Measurements from ENCODE around the gene OAS3.
"Not testable (repeated sequence)": the region's sequence is repeated elsewhere in the genome, so short reads cannot be mapped to it uniquely, and the experiment has no call there.

The OAS3 gene

DNA sequence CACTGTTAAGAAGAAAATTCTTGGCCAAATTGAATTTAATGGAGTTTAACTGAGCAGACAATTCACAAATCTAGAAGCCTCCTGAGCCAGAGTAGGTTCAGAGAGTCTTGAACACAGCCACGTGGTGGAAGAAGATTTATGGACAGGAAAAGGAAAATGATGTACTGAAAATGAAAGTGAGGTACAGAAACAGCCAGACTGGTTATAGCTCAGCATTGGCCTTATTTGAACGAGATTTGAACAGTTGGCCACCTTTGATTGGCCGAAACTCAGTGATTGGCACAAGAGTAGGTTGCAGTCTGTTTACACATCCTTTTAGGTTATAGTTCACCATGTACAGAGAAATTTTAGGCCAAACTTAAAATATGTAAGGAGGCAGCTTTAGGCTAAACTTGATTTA lies 50.0 kb downstream of the OAS3 start:
- no peak for DNase-seq

DNA sequence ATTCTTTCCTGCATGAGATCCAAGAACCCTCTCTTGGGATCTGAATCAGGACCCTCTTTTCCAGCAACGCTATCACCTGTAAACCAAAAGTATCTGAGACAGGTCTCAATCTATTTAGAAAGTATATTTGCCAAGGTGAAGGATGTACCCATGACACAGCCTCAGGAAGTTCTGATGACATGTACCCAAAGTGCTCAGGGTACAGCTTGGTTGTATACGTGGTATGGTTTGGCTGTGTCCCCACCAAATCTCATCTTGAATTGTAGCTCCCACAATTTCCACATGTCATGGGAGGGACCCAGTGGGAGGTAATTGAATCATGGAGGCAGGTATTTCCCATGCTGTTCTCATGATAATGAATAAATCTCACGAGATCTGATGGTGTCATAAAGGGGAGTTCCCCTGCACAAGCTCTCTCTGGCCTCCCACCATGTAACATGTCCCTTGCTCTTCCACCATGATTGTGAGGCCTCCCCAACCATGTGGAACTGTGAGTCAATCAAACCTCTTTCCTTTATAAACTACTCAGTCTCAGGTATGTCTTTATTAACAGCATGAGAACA lies 50.6 kb downstream of the OAS3 start:
- DNase-seq: not testable (repeated sequence)

DNA sequence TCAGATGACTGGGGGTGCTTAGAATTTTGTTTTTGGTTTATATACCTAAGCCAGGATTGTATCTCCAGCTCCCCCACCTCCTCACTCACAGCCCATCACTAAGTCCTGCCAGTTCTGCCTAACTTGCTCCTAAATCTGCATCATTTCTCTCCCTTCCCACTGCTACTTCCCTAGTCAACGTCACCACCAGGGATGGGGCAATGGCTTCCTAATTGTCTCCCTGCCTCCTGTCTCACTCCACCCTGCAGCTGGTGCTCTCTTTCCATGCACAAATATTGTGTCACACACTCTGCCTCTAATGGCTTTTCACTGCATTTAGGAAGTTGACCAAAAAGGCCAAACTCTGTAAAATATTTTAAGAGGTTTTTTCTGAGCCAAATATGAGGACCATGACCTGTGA lies 51.5 kb downstream of the OAS3 start:
- DNase-seq: no peak

DNA sequence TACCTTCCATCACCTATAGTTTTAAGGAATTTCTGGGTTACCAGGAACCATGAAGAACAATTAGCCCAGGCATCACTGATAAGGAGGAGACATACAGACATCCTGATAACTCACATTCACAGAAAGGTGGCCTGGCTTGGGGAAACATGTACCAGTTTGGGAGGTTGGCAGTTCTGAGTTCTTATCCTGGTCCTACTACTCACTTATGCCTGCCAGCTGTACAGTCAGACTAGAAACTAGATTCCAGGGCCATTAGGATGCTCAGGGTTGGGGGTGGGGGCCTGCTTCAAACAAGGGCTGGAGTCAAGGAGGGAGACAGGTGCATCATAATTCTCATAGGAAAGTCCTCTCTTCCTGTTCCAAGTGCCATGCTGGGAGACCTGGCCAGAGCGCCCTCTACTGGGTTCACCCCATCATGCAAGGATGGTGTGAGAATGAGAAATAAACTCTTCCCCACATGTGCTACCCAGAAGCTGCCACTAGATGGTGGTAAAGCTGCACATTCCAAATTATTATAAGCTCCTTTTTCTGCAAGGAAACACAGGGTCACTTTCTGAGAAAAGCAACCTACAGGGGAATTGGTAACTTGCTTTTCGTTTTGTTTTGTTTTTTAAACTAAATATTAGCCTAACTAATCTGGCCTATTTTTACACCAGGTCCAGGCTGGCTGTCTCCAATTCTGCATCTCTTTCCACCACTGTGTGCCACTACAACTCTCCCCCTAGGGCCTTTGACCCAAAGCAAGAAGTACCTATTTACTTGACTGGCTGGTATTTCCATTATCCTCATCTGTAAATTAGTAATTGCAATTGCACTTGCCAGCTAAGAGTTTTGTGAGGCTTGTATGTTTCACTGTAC lies 54.5 kb downstream of the OAS3 start:
- DNase-seq: peak; percentile 74

DNA sequence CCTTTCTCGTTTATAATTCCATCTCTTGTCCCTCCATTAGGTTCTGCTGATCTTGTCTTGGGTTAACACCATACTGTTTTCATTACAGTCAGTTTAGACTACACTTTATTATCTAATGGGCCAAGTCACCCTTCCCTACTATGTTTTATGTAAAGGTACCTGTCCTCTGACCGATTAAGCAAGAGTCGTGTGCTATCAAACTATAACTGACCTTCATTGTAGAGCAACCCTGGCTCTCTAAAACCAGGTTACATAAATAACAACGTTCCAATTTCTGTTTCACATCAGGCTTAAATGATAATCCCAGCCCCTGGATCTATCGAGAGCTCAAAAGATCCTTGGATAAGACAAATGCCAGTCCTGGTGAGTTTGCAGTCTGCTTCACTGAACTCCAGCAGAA lies 56.7 kb downstream of the OAS3 start:
- no peak for DNase-seq

DNA sequence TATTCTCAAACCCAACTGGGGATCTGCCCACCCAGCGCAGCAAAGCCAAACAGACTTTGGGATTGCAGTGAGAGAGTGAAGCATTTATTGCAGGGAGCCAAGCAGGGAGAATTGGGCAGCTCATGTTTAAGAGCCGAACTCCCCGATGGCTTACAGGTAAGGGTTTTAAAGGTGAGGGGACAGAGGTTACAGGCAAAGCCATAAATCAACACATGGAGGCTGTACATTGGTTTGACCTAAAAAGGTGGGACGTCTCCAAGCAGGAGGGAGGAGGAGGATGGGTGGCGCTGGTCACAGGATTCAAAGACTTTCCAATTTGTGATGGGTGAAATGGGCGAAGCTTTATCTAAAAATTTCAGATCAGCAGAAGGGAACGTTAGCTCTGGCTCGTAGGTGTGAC lies 58.2 kb downstream of the OAS3 start:
- DNase-seq: no peak

DNA sequence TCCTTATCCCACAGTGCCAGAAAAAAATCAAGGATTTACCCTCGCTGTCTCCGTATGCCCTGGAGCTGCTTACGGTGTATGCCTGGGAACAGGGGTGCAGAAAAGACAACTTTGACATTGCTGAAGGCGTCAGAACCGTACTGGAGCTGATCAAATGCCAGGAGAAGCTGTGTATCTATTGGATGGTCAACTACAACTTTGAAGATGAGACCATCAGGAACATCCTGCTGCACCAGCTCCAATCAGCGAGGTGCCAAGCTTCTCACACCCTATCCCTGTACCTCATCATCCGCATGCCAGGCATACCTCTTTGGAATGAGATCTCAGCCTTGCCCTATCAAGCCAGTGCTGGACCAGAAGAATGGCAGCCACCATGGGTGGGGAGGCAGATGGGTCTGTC lies 59.2 kb downstream of the OAS3 start:
- no peak for DNase-seq

DNA sequence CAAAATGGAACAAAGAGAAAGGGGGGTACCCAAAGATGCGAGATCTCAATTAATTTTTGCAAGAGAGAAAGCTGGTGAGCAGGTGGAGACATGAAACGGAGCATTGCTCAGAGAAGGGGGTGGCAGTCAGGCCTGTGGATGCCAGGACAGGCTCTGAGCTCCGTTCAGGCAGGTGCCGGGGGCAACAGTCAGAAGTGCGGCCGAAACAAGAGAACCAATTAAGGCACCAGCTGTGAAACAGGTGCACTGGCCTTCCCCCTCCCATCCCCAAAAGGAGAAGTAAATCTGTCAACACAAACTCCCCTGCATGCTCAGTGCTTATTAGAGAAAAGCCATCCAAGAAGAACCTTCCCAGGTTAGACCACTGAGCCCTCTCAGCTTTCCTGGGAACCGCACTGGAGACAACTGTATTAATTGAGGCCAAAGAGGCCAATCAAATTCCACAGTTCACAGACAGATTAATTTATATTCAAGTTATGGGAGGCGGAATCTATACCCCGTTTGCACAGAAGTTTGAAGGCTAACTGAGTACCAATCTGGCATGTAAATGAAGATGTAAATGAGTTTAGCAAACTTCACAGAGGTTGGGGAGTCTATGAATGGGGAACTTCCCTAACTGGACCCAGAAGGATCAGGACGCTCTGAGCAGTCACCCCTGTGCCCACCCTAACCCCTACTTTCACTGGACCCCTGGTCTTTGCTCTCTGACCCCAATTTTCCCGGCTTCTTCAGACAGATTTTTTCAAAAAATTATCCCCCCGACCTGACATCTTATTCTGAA lies 60.9 kb downstream of the OAS3 start:
- DNase-seq: peak; percentile 83

DNA sequence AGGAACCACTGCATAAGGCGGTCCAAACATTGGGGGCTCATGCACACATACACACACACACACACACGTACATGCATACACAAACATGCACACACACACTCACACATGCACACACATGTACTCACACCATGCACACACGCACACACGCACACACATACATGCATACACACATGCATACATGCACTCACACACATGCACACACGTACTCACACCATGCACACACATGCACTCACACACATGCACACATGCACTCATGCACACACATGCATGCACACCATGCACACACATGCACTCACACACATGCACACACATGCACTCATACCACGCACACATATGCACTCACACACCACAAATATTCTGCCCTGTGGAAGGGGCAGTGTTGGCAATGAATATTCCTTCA lies 62.2 kb downstream of the OAS3 start:
- DNase-seq: no peak

DNA sequence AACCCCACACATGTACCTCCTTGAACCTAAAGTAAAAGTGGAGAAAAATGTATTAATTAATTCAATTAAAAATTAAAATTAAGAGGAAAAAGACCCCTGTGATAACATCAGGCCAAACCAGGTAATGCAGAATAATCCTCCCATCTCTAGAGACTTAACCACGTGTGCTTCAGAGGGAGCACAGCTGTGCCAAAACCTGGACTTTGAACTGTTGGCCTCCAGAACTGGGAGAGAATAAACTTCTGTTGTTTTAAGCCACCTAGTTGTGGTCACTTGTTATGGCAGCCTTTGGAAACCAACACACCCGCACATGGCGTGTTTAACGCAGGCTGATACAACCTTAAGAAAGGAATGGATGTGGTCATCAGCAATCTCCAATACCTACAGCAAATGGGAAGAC lies 63.9 kb downstream of the OAS3 start:
- DNase-seq: peak; percentile 24

DNA sequence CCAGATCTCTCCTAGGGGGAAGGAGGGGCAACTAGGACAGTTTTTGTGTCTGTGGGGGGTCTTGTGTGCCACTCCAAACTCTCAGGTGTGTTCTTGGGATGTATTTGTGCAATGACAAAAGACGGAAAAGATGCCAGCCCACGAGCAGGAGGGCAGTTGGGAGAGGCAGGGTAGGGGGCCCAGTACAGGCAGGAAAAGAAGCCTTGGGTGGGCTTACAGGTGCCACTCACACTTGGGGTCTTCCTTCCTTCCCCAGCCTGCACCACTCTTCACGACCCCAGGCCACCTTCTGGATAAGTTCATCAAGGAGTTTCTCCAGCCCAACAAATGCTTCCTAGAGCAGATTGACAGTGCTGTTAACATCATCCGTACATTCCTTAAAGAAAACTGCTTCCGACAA lies 64.4 kb downstream of the OAS3 start:
- no peak for DNase-seq

DNA sequence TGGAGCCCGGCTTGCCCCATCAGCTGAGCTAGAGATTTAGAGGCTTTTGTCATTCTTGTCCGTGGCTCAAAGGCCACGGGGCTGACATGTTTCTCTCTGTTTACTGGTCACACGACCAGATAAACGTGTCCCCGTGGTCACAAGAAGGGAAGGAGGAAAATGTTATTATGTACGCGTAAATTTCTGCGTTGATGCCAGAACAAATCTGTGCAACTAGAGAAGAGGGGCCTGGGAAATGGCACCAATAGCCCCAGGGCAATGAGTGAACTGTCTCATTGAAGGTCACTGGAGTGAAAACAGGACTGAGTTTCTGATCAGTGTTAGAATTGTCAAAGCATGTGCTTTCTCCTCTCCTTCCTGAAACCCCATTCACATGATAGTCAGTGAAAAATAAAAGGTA lies 65.4 kb downstream of the OAS3 start:
- no peak for DNase-seq

DNA sequence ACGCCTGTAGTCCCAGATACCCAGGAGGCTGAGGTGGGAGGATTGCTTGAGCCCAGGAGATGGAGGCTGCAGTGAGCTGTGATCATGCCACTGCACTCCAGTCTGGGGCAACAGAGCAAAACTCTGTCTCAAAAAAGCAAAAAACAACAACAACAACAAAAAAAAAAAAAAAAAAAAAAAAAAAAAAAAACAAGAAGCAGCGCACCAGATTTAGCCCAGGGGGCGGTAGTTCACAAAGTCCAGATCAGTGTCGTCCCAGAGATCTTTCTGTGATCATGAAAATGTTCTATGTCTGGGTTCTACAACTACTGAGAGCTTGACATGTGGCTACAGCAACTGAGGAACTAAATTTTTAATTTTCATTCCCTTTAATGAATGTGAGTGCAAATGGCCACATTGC lies 67.5 kb downstream of the OAS3 start:
- DNase-seq: peak; percentile 27

DNA sequence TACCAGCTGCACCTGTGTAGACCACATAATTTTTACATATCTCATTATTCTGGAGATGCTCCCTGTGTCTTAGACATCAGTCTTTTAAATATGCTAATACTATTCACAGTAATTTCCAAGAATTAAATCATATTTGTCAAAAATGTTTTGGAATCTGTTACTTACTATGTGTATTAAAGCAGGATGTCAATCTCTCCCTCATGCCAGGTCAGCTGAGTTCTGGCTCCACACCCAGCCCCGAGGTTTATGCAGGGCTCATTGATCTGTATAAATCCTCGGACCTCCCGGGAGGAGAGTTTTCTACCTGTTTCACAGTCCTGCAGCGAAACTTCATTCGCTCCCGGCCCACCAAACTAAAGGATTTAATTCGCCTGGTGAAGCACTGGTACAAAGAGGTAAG lies 67.9 kb downstream of the OAS3 start:
- DNase-seq: no peak

DNA sequence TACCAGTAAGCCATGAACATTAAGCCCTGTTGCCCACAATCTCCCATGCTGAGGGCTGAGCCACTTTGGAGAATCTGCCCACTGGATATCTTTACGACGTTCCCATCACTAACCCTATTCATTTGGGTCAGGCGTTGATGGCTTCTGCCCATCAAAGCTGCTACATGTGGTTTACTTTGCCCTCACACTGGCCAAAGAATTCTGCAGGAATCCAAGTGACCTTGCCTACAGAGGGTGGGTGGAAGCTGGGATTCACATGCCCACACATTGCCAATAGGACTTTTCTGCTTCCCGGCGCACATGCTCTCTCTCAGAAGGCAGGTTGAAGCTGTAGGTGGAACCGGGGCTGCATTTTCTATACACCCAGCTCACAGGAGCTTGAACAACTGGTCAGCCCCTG lies 68.4 kb downstream of the OAS3 start:
- DNase-seq: no peak

DNA sequence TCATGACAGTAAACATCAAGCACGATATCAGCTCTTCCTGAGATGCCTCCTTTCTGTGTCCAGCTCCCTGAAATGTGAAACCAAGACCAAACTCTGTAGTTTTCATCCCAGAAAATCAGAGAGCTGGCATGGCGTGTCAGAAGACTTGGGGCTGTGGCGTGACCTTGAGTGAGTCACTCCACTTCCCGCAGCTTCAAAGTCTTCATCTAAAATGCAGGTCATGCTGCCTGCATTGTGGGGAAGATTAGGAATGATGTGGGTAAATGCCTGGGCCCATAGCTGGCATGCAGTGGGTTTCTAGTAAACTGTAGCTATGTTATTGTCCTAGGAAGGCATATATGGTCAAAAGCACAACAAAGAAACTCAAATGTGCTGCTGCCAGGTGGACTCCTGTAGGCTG lies 68.9 kb downstream of the OAS3 start:
- DNase-seq: no peak

DNA sequence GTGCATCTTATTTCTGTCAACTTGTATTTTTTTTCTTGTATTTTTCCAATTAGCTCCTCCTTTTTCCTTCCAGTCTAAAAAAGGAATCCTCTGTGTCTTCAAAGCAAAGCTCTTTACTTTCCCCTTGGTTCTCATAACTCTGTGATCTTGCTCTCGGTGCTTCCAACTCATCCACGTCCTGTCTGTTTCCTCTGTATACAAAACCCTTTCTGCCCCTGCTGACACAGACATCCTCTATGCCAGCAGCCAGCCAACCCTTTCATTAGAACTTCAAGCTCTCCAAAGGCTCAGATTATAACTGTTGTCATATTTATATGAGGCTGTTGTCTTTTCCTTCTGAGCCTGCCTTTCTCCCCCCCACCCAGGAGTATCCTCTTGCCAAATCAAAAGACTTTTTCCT lies 72.4 kb downstream of the OAS3 start:
- DNase-seq: no peak

DNA sequence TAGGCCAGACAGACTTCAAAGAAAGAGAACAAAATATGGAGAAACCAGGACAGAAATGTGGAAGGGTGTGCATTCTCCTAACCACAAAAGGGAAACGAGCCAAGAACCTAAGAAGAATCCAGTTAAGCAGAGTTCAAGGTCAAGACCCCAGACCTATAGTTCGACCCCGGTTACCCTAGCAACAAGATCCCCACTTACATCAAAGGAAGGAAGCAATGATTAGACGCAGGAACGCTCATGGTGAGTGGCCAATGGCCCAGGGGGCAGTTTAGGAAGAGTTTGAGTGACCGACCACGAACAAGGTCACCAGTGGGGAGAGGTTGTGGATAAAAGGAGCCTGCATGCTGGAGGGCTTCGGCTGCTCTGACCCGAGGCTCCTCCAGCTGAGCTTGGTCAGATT lies 76.3 kb downstream of the OAS3 start:
- no peak for DNase-seq

DNA sequence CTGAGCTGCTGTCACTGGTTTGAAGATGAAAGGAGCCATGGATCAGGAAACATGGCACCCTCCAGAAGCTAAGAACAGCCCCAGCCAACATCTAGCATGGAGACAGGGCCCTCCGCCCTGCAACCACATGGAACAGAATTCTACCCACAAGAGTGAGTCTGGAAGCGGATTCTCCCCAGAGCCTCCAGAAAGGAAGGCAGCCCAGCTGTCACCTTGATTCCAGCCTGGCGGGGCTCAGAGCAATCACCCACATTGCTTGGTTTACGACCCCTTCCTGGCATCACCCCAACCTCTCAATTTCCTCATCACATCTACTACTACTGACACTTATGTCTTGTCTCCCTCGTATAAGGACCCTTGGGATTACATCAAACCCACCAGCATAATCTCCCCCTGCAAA lies 78.5 kb downstream of the OAS3 start:
- DNase-seq: no peak

DNA sequence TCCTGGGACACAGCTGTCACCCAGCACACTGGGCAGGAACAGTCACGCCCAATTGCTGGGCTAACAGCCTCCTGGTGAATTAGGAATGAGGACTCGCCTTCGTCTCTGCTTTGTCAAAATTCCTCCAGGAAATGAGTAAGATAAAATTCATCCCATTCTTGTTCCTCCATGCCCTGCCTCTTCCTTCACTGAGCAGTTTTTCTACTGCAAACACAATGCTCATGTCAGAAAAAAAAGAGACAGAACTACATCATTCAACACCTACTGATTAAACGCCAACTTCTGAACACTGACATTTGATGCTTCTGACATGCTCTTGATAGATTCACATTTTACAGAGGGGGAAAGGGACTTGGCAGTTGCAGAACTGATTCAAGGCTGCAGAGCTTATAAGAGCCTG lies 80.8 kb downstream of the OAS3 start:
- DNase-seq: no peak

DNA sequence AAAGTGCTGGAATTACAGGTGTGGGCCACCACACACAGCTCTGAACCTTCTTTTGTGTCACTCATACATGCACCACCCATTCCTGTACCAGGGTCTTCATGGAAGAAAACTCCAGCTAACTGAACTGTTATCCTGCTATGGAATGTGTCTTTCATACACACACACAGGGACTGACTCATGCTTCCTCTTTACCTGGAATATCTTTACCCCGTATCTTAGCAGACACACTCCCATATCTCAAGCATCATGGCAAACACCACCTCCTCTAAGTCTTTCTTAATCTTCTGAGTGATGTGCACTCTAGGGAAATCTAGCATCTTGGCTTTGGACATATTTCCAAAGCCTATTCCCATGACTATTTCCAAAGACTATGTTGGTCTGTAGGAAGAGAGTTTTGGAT lies 83.2 kb downstream of the OAS3 start:
- no peak for DNase-seq

Measured in RPMI8226 (cell line).